H1 (cell line): ENCODE measurements around the gene TMEM273. TPM values are rescaled to one million over a fixed set of nuclear protein-coding genes. Genes with fewer than 3 reads are reported as not detected.
A peak's percentile ranks its signal among the peaks of the same experiment; 100 is the strongest.

Experiments used
- CTCF ChIA-PET: fragments of 300-600 bp; sonication (Branson Sonifier 250); formaldehyde crosslinking; loops from one replicate; lab custom pipeline; 2021; ENCODE audit not compliant: partially characterized antibody; lab: Charles Lee
- POLR2A ChIA-PET: fragments of 300-600 bp; sonication (Branson Sonifier 250); formaldehyde crosslinking; loops from one replicate; lab custom pipeline; 2021; ENCODE audit warnings: inconsistent platforms; ENCODE audit not compliant: partially characterized antibody; lab: Charles Lee
- DNase-seq, 2 experiments: peaks; one replicate each; pipeline versions ENCODE4 v3.0.0 to v3.0.0-alpha.2; 2010 to 2022; ENCODE audit warnings: low spot score in 2 of 2, low read depth in 1 of 2, mixed read lengths in 1 of 2
- FAIRE-seq: peaks from 2 replicates; lab custom pipeline; 2011; peaks lifted over from hg19 to GRCh38; lab: Jason Lieb, UNC
- H2AFZ ChIP-seq: 2 replicates; pipeline ENCODE4 v1.8.1; 2012; ENCODE audit warnings: low read length, inconsistent platforms
- H2AK5ac ChIP-seq: 2 replicates; pipeline ENCODE4 v1.6.1; 2013; ENCODE audit warnings: low read depth, low read length
- H2BK120ac ChIP-seq: replicated peaks from 2 replicates; pipeline ENCODE3; 2013; ENCODE audit warnings: low read depth, low read length, inconsistent platforms
- H2BK12ac ChIP-seq: 2 replicates; pipeline ENCODE4 v1.6.1; 2013; ENCODE audit warnings: low read depth, low read length
- H2BK15ac ChIP-seq: 2 replicates; pipeline ENCODE4 v1.6.1; 2013; ENCODE audit warnings: low read length
- H2BK20ac ChIP-seq: 2 replicates; pipeline ENCODE4 v1.6.1; 2013; ENCODE audit warnings: low read length
- H2BK5ac ChIP-seq: 2 replicates; pipeline ENCODE4 v1.6.1; 2013; ENCODE audit warnings: low read depth, low read length
- H3K14ac ChIP-seq: 2 replicates; pipeline ENCODE4 v1.6.1; 2013; ENCODE audit warnings: inconsistent platforms; ENCODE audit not compliant: insufficient read length
- H3K18ac ChIP-seq: 2 replicates; pipeline ENCODE4 v1.6.1; 2013; ENCODE audit warnings: low read length; ENCODE audit errors: extremely low read depth
- H3K23ac ChIP-seq: 2 replicates; pipeline ENCODE4 v1.6.1; 2013; ENCODE audit warnings: inconsistent platforms; ENCODE audit not compliant: insufficient read length
- H3K23me2 ChIP-seq: 2 replicates; pipeline ENCODE4 v1.6.1; 2013; ENCODE audit warnings: low read depth, low read length
- H3K27ac ChIP-seq: 2 replicates; pipeline ENCODE4 v1.6.1; 2011; ENCODE audit warnings: low read depth, low read length, inconsistent platforms
- H3K27me3 ChIP-seq, 4 experiments: replicated peaks in 1 of 4; 1 replicate in 1 of 4; 2 replicates in 3 of 4; pipeline versions ENCODE4 v1.6.1 to v1.8.1; 2011 to 2013; ENCODE audit warnings: low read length in 3 of 4, mild to moderate bottlenecking in 3 of 4, inconsistent platforms in 2 of 4, mixed read lengths in 2 of 4, moderate library complexity in 1 of 4; ENCODE audit not compliant: control insufficient read depth in 3 of 4, insufficient read depth in 3 of 4; ENCODE audit errors: extremely low read depth in 1 of 4
- H3K36me3 ChIP-seq, 4 experiments: 2 replicates each; pipeline versions ENCODE4 v1.6.1 to v1.8.1; 2011 to 2013; ENCODE audit warnings: mild to moderate bottlenecking in 4 of 4, low read length in 3 of 4, moderate library complexity in 2 of 4, control low read depth in 1 of 4, inconsistent platforms in 1 of 4; ENCODE audit not compliant: insufficient read depth in 4 of 4, control insufficient read depth in 2 of 4
- H3K4ac ChIP-seq: replicated peaks from 2 replicates; pipeline ENCODE3; 2013; ENCODE audit warnings: low read length, low read depth, mixed read lengths, inconsistent platforms; ENCODE audit not compliant: insufficient read length
- H3K4me1 ChIP-seq, 4 experiments: replicated peaks in 1 of 4; 1 replicate in 1 of 4; 2 replicates in 3 of 4; pipeline versions ENCODE4 v1.6.1 to v1.8.1; 2011 to 2013; ENCODE audit warnings: low read length in 3 of 4, inconsistent platforms in 2 of 4, mixed read lengths in 1 of 4; ENCODE audit not compliant: insufficient read depth in 4 of 4, control insufficient read depth in 3 of 4
- H3K4me2 ChIP-seq, 2 experiments: 2 replicates each; pipeline versions ENCODE4 v1.6.1 to v1.8.1; 2011 to 2013; ENCODE audit warnings: low read depth in 2 of 2, low read length in 2 of 2, control low read depth in 1 of 2, inconsistent platforms in 1 of 2, mild to moderate bottlenecking in 1 of 2; ENCODE audit not compliant: insufficient read depth in 1 of 2
- H3K4me3 ChIP-seq, 4 experiments: fragments of 200-600, 300-600 bp in 1 of 4; sonication (generic), shearing (Covaris generic), sonication (Bioruptor Twin) in 1 of 4; 2 replicates each; pipeline versions ENCODE4 v1.5.1 to v1.8.1; 2011 to 2016; ENCODE audit warnings: low read length in 4 of 4, low read depth in 3 of 4, control low read depth in 2 of 4, inconsistent platforms in 2 of 4, mild to moderate bottlenecking in 2 of 4, mixed read lengths in 1 of 4, moderate library complexity in 1 of 4; ENCODE audit not compliant: insufficient read depth in 2 of 4; ENCODE audit errors: extremely low read depth in 1 of 4
- H3K56ac ChIP-seq: replicated peaks from 2 replicates; pipeline ENCODE3; 2013; ENCODE audit warnings: low read depth, mild to moderate bottlenecking, mixed read lengths, low read length, inconsistent platforms; ENCODE audit not compliant: insufficient read length
- H3K79me1 ChIP-seq: 2 replicates; pipeline ENCODE4 v1.6.1; 2013; ENCODE audit warnings: low read depth, low read length, control low read depth
- H3K79me2 ChIP-seq, 2 experiments: 2 replicates each; pipeline versions ENCODE4 v1.6.1 to v1.8.1; 2012 to 2013; ENCODE audit warnings: low read length in 2 of 2, mild to moderate bottlenecking in 2 of 2, inconsistent platforms in 1 of 2; ENCODE audit not compliant: insufficient read depth in 2 of 2, control insufficient read depth in 1 of 2
- H3K9ac ChIP-seq, 4 experiments: replicated peaks in 1 of 4; 1 replicate in 1 of 4; 2 replicates in 3 of 4; pipeline versions ENCODE4 v1.6.1 to v1.8.1; 2011 to 2013; ENCODE audit warnings: low read depth in 3 of 4, low read length in 3 of 4, control low read depth in 2 of 4, mild to moderate bottlenecking in 2 of 4, moderate library complexity in 2 of 4, inconsistent platforms in 1 of 4; ENCODE audit errors: extremely low read depth in 1 of 4
- H3K9me3 ChIP-seq, 2 experiments: 2 replicates each; pipeline versions ENCODE4 v1.6.1 to v1.8.1; 2012 to 2013; ENCODE audit warnings: mild to moderate bottlenecking in 2 of 2, moderate library complexity in 2 of 2, control low read depth in 1 of 2, inconsistent platforms in 1 of 2, low read depth in 1 of 2, low read length in 1 of 2, mixed read lengths in 1 of 2; ENCODE audit not compliant: insufficient read depth in 2 of 2
- H4K20me1 ChIP-seq, 2 experiments: replicated peaks in 1 of 2; 2 replicates each; pipeline versions ENCODE3 to v1.8.1; 2011 to 2013; ENCODE audit warnings: inconsistent platforms in 2 of 2, low read length in 2 of 2, mild to moderate bottlenecking in 1 of 2; ENCODE audit not compliant: insufficient read depth in 2 of 2, control insufficient read depth in 1 of 2
- H4K5ac ChIP-seq: 2 replicates; pipeline ENCODE4 v1.6.1; 2013; ENCODE audit warnings: low read length, low read depth, mixed read lengths, inconsistent platforms; ENCODE audit not compliant: insufficient read length
- H4K8ac ChIP-seq: 2 replicates; pipeline ENCODE4 v1.8.0; 2013; ENCODE audit warnings: mild to moderate bottlenecking, moderate library complexity, low read length, inconsistent platforms; ENCODE audit not compliant: insufficient read depth; ENCODE audit errors: extremely low read depth
- H4K91ac ChIP-seq: replicated peaks from 2 replicates; pipeline ENCODE3; 2013; ENCODE audit warnings: low read length, mixed read lengths, inconsistent platforms; ENCODE audit not compliant: insufficient read length
- CEBPB ChIP-seq: IDR thresholded peaks from 2 replicates; pipeline ENCODE4 v1.6.1; 2012; ENCODE audit warnings: low read depth, low read length
- GABPA ChIP-seq: IDR thresholded peaks from 2 replicates; pipeline ENCODE4 v1.6.1; 2011; ENCODE audit warnings: mild to moderate bottlenecking, low read length, moderate library complexity, borderline replicate concordance; ENCODE audit not compliant: insufficient read depth
- JUN ChIP-seq: IDR thresholded peaks from 2 replicates; pipeline ENCODE4 v1.6.1; 2011; ENCODE audit warnings: low read depth, mild to moderate bottlenecking, improper control_type of control experiment, low read length
- KDM5A ChIP-seq: fragments of 200-600 bp; IDR thresholded peaks from 2 replicates; pipeline ENCODE4 v1.7.1; 2012; ENCODE audit warnings: mild to moderate bottlenecking, low read length, inconsistent platforms, mixed read lengths
- POU5F1 ChIP-seq: IDR thresholded peaks from 2 replicates; pipeline ENCODE4 v1.6.1; 2011; ENCODE audit warnings: low read depth, mild to moderate bottlenecking, low read length, moderate library complexity
- RNF2 ChIP-seq: fragments of 200-900, 300-1000 bp; sonication (generic); IDR thresholded peaks from 2 replicates; pipeline ENCODE4 v1.7.1; 2016; ENCODE audit warnings: borderline replicate concordance, low read depth, mild to moderate bottlenecking, antibody characterized with exemption, low read length; ENCODE audit not compliant: poor library complexity, severe bottlenecking; ENCODE audit errors: missing control alignments
- RXRA ChIP-seq: IDR thresholded peaks from 2 replicates; pipeline ENCODE4 v1.6.1; 2011; ENCODE audit warnings: low read depth, mild to moderate bottlenecking, low read length, moderate library complexity; ENCODE audit not compliant: insufficient read depth
- SP2 ChIP-seq: IDR thresholded peaks from 2 replicates; pipeline ENCODE4 v1.6.1; 2012; ENCODE audit warnings: mild to moderate bottlenecking, low read length, inconsistent platforms
- WGBS, 2 experiments: shearing (Covaris generic) in 1 of 2; methylation state at CpG; one replicate each; pipeline versions ENCODE4 v1.1.6 to v1.1.7; 2013 to 2015; ENCODE audit warnings: low lambda C conversion rate in 2 of 2, mixed read lengths in 2 of 2, inconsistent platforms in 1 of 2, low coverage in 1 of 2, missing lambda C conversion rate in 1 of 2; ENCODE audit not compliant: insufficient replicate concordance in 2 of 2, insufficient coverage in 1 of 2, insufficient read length in 1 of 2; ENCODE audit errors: extremely low coverage in 1 of 2, missing lambda C conversion rate in 1 of 2; 5-methylcytosine and 5-hydroxymethylcytosine counted together
- polyA plus RNA-seq, 7 experiments: library from polyadenylated mRNA; depleted of rRNA in 3 of 7; stranded (reverse) in 5 of 7; unstranded in 2 of 7; fragments of >200 nt in 5 of 7; fragments of 200-250 nt in 2 of 7; gene quantifications; 1 replicate in 5 of 7; 2 replicates in 1 of 7; 4 replicates in 1 of 7; pipeline versions ENCODE4 v1.2.1 to v1.2.3, GENCODE V29; 2011 to 2013; ENCODE audit warnings: missing spikeins in 2 of 7, mixed read lengths in 2 of 7
- total RNA-seq: library from RNA; stranded (reverse); fragmentation: NEBNext Ultra II Directional; extraction: Animal tissue kit (Norgen Biotek cat#: 25700); gene quantifications from 2 replicates; pipeline ENCODE4 v1.2.1, GENCODE V29; 2021

Gene TMEM273
- total and polyA plus RNA-seq, 2 of the 8 experiments (the other 6 are each of a cell fraction or from before 2014, with no cell fraction given), result not detected

DNA sequence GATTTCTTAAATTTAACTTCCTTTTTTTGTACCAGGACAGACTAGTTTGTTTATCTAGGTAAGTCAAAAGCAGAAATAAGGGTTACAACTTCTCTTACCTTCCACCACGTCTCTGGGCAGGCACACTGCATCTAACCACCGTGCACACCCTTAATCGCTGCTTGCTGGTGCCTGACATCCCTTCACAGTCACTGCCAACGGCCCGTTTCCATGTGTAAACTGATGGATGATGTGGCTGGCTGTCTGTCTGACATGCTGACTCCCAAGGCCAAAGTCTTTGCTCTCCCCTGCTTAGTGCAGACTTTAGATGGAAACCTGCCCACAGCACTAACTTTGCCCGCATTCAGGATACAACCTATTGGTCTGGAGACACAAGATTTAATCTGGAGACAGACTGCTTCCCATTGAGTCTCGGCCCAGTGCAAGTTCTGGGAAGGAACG, 1.1 kb downstream of the TMEM273 start:
- Histone ChIP-seq H3K14ac (no peak overlapping the region), H3K4me2 (no peak overlapping the region), H3K4me1 (peaks cover 0 to 3% (median 0%) of the 10 kb centered on the region in 4 experiments; a peak in 1 of 7 replicates), H2BK120ac (no peak overlapping the region), H2BK15ac (no peak overlapping the region), H4K8ac (no peak overlapping the region; the same call in 1 of the 2 replicates), H2AK5ac (no peak overlapping the region), H3K27ac (no peak overlapping the region), H2BK5ac (no peak overlapping the region), H3K23me2 (no peaks in the 10 kb centered on the region), H2AFZ (no peak overlapping the region), H3K9me3 (no peaks in the 10 kb centered on the region), H3K56ac (no peak overlapping the region), H3K23ac (no peak overlapping the region), H3K79me2 (no peaks in the 10 kb centered on the region), H3K27me3 (no peaks in the 10 kb centered on the region), H3K36me3 (no peaks in the 10 kb centered on the region), H2BK20ac (no peak overlapping the region), H3K4me3 (no peak overlapping the region), H4K91ac (no peak overlapping the region), H4K20me1 (no peaks in the 10 kb centered on the region), H3K4ac (no peak overlapping the region), H3K79me1 (no peaks in the 10 kb centered on the region), H2BK12ac (no peak overlapping the region), H3K18ac (no peak overlapping the region), H3K9ac (no peak overlapping the region), H4K5ac (no peak overlapping the region)
- 79% methylated on average over 8 of the region's 8 CpGs; no CpG with 5 or more reads in 1 of the 2 experiments for WGBS, 2 experiments
- ChIA-PET POLR2A (no interaction called here), CTCF (interaction anchor here (1.5 kb wide), 1 partner anchor 23 kb away, joined by 6 read pairs; no protein-coding TSS in a partner anchor)
- peak in 1 of 2 experiments; percentile 27 for DNase-seq
- FAIRE-seq, result no peak
- TF ChIP-seq POU5F1, result no peak
- TF ChIP-seq KDM5A, result no peak
- no peak for TF ChIP-seq CEBPB
- TF ChIP-seq GABPA, result no peak
- TF ChIP-seq RXRA, result no peak
- no peak for TF ChIP-seq RNF2
- TF ChIP-seq JUN, result no peak
- TF ChIP-seq SP2, result no peak
